ENCODE data around the gene RNF31.

RNF31 gene

GRCh38 chr14:24160850-24161804 is 13.8 kb downstream of the RNF31 start, which contains the start of gene IRF9:
IRF9 (plus strand) TSS chr14:24161265; CDS start chr14:24162145, 880 bp downstream.
- peak; percentile 92 to 97 (median 96) for DNase-seq

- no peak for DNase-seq
Measured at GRCh38 chr14:24162093-24162492, 14.8 kb downstream of the RNF31 start.

- DNase-seq = no peak
Measured at GRCh38 chr14:24164518-24164991, 17.3 kb downstream of the RNF31 start.

- DNase-seq = no peak
Measured at GRCh38 chr14:24165785-24166184, 18.5 kb downstream of the RNF31 start.

GRCh38 chr14:24167469-24168114 is 20.3 kb downstream of the RNF31 start:
- DNase-seq = no peak

GRCh38 chr14:24171422-24172260 is 24.3 kb downstream of the RNF31 start, which contains the start of gene REC8:
REC8 (plus strand) TSS chr14:24172080; CDS start chr14:24172553, 473 bp downstream.
- peak; percentile 65 to 79 (median 76) for DNase-seq

- DNase-seq = peak in 1 of 6 experiments; percentile 12
Measured at GRCh38 chr14:24172261-24172860, 25.1 kb downstream of the RNF31 start.

- DNase-seq = no peak
Measured at GRCh38 chr14:24172871-24173281, 25.6 kb downstream of the RNF31 start.

- DNase-seq = no peak
Measured at GRCh38 chr14:24176599-24176998, 29.3 kb downstream of the RNF31 start.

- DNase-seq = no peak
Measured at GRCh38 chr14:24177041-24177825, 29.9 kb downstream of the RNF31 start.

GRCh38 chr14:24177891-24178290 is 30.6 kb downstream of the RNF31 start:
- DNase-seq = no peak

- no peak for DNase-seq
Measured at GRCh38 chr14:24178399-24179178, 31.3 kb downstream of the RNF31 start.

- no peak for DNase-seq
Measured at GRCh38 chr14:24179294-24179960, 32.1 kb downstream of the RNF31 start.

GRCh38 chr14:24179961-24180796 is 32.9 kb downstream of the RNF31 start:
- DNase-seq = no peak

GRCh38 chr14:24181371-24182077 is 34.2 kb downstream of the RNF31 start:
- no peak for DNase-seq

GRCh38 chr14:24182110-24182882 is 35.0 kb downstream of the RNF31 start:
- DNase-seq = no peak

GRCh38 chr14:24183014-24183481 is 35.8 kb downstream of the RNF31 start:
- DNase-seq = no peak
